Peyer's patch (tissue), 4 donors: ENCODE results near the gene CD44.

Experiments used
- CTCF ChIP-seq, 6 experiments: fragments of 450-650 bp in 4 of 6; fragments of 200-600 bp in 2 of 6; sonication (generic) in 1 of 6; IDR thresholded peaks; one replicate each; pipeline ENCODE4 v1.5.1; 2017 to 2019; ENCODE audit warnings: antibody characterized with exemption in 6 of 6, mild to moderate bottlenecking in 3 of 6, moderate library complexity in 1 of 6
- POLR2A ChIP-seq, 2 donors: fragments of 450-650 bp; IDR thresholded peaks; one replicate each; pipeline ENCODE4 v1.5.1; 2017; ENCODE audit warnings: antibody characterized with exemption in 2 of 2, mild to moderate bottlenecking in 2 of 2, moderate library complexity in 2 of 2

GRCh38 chr11:35151683-35152280, 12.8 kb downstream of the CD44 start:
- TF ChIP-seq CTCF (IDR thresholded peaks at IDR 0.05) = no peak
- no peak for TF ChIP-seq POLR2A (IDR thresholded peaks at IDR 0.05)
